Measurements from ENCODE around the gene EIF5. TPM values are rescaled to one million over a fixed set of nuclear protein-coding genes. Genes with fewer than 3 reads are reported as not detected.
A peak's percentile ranks its signal among the peaks of the same experiment; 100 is the strongest.

Gene EIF5
- 542 TPM for polyA plus RNA-seq (2013, experiment 1 of 2)
- polyA plus RNA-seq (2013, experiment 2 of 2), result 540 TPM

GRCh38 chr14:103333754-103334643 is at the start of gene EIF5:
Gene EIF5, plus strand, starts transcription at chr14:103334237. Its CDS starts 1,624 bp downstream, at chr14:103335861.
- H3K4ac ChIP-seq (ENCODE audit: low read depth, low read length), result peak within 1 kb of the TSS; percentile 93
- H3K79me2 ChIP-seq (ENCODE audit: control insufficient read depth, insufficient read depth, low read length), result peaks cover 24% of the 10 kb centered on the region
- H3K4me3 ChIP-seq (ENCODE audit: low read length), result peak within 1 kb of the TSS; percentile 96
- H3K27ac ChIP-seq (ENCODE audit: low read depth, low read length), result peak within 1 kb of the TSS; percentile 98
- peak within 1 kb of the TSS; percentile 100 for H3K56ac ChIP-seq (ENCODE audit: low read length)
- H2BK5ac ChIP-seq (ENCODE audit: low read length), result peak within 1 kb of the TSS; percentile 93
- peak within 1 kb of the TSS; percentile 96 for H3K23ac ChIP-seq (ENCODE audit: low read length)
- H2AK5ac ChIP-seq (ENCODE audit: low read length), result peak within 1 kb of the TSS; percentile 65
- WGBS (ENCODE audit: extremely low coverage, insufficient coverage, low lambda C conversion rate), result no CpG with 5 or more reads among the region's 103 CpGs
- H3K27me3 ChIP-seq (ENCODE audit: insufficient read depth, low read length, poor library complexity), result no peaks in the 10 kb centered on the region
- DNase-seq, result peak; percentile 99
- H4K8ac ChIP-seq (ENCODE audit: low read depth, low read length), result peak within 1 kb of the TSS; percentile 68
- H3K79me1 ChIP-seq (ENCODE audit: low read length), result peaks cover 20% of the 10 kb centered on the region
- no peak within 1 kb of the TSS for H2BK15ac ChIP-seq (replicated peaks; ENCODE audit: low read depth)
- H3K4me1 ChIP-seq (ENCODE audit: control insufficient read depth, low read depth, low read length), result peaks cover 3% of the 10 kb centered on the region
- H3K36me3 ChIP-seq (ENCODE audit: control insufficient read depth, insufficient read depth, low read length), result peaks cover 21% of the 10 kb centered on the region
- peak within 1 kb of the TSS; percentile 55 for H2BK120ac ChIP-seq (ENCODE audit: low read depth, low read length)
- H3K18ac ChIP-seq (ENCODE audit: low read length), result peak within 1 kb of the TSS; percentile 94
- H4K5ac ChIP-seq (ENCODE audit: low read length), result no peak within 1 kb of the TSS
- peak within 1 kb of the TSS; percentile 68 for H3K4me2 ChIP-seq (ENCODE audit: low read length)
- peak within 1 kb of the TSS; percentile 99 for H3K9ac ChIP-seq (ENCODE audit: low read length)

- no peak overlapping the region for H3K4me2 ChIP-seq (ENCODE audit: low read length)
- H3K27me3 ChIP-seq (ENCODE audit: insufficient read depth, low read length, poor library complexity), result no peaks in the 10 kb centered on the region
- H3K27ac ChIP-seq (ENCODE audit: low read depth, low read length), result no peak overlapping the region
- no peak overlapping the region for H3K9ac ChIP-seq (ENCODE audit: low read length)
- H2BK120ac ChIP-seq (ENCODE audit: low read depth, low read length), result no peak overlapping the region
- H3K79me2 ChIP-seq (ENCODE audit: control insufficient read depth, insufficient read depth, low read length), result no peaks in the 10 kb centered on the region
- DNase-seq, result peak; percentile 76
- no peaks in the 10 kb centered on the region for H3K79me1 ChIP-seq (ENCODE audit: low read length)
- H3K4me3 ChIP-seq (ENCODE audit: low read length), result no peak overlapping the region
- H3K4me1 ChIP-seq (ENCODE audit: control insufficient read depth, low read depth, low read length), result peaks cover 3% of the 10 kb centered on the region
- no peak overlapping the region for H3K56ac ChIP-seq (ENCODE audit: low read length)
- no peak overlapping the region for H3K4ac ChIP-seq (ENCODE audit: low read depth, low read length)
- H4K8ac ChIP-seq (ENCODE audit: low read depth, low read length), result no peak overlapping the region
- H3K23ac ChIP-seq (ENCODE audit: low read length), result no peak overlapping the region
- H3K36me3 ChIP-seq (ENCODE audit: control insufficient read depth, insufficient read depth, low read length), result no peaks in the 10 kb centered on the region
- H2BK5ac ChIP-seq (ENCODE audit: low read length), result no peak overlapping the region
- no peak overlapping the region for H2AK5ac ChIP-seq (ENCODE audit: low read length)
- no CpG with 5 or more reads among the region's 9 CpGs for WGBS (ENCODE audit: extremely low coverage, insufficient coverage, low lambda C conversion rate)
- H3K18ac ChIP-seq (ENCODE audit: low read length), result no peak overlapping the region
- no peak overlapping the region for H4K5ac ChIP-seq (ENCODE audit: low read length)
- H2BK15ac ChIP-seq (replicated peaks; ENCODE audit: low read depth), result no peak overlapping the region
Observed at GRCh38 chr14:103284574-103285467, 49.2 kb upstream of the EIF5 start.

- H4K5ac ChIP-seq (ENCODE audit: low read length), result no peak overlapping the region
- WGBS (ENCODE audit: extremely low coverage, insufficient coverage, low lambda C conversion rate), result no CpG with 5 or more reads among the region's 2 CpGs
Observed at GRCh38 chr14:103286460-103286859, 47.6 kb upstream of the EIF5 start.

GRCh38 chr14:103286968-103287850 is 46.8 kb upstream of the EIF5 start:
- Histone ChIP-seq H2BK120ac (ENCODE audit: low read depth, low read length) (no peak overlapping the region), H3K36me3 (ENCODE audit: control insufficient read depth, insufficient read depth, low read length) (no peaks in the 10 kb centered on the region), H2BK15ac (replicated peaks; ENCODE audit: low read depth) (no peak overlapping the region), H3K27me3 (ENCODE audit: insufficient read depth, low read length, poor library complexity) (no peaks in the 10 kb centered on the region), H2AK5ac (ENCODE audit: low read length) (no peak overlapping the region), H2BK5ac (ENCODE audit: low read length) (no peak overlapping the region), H3K79me1 (ENCODE audit: low read length) (no peaks in the 10 kb centered on the region), H3K4me2 (ENCODE audit: low read length) (no peak overlapping the region), H3K27ac (ENCODE audit: low read depth, low read length) (no peak overlapping the region), H3K4me3 (ENCODE audit: low read length) (no peak overlapping the region), H4K8ac (ENCODE audit: low read depth, low read length) (no peak overlapping the region), H3K18ac (ENCODE audit: low read length) (no peak overlapping the region), H3K56ac (ENCODE audit: low read length) (no peak overlapping the region), H3K4ac (ENCODE audit: low read depth, low read length) (no peak overlapping the region), H3K79me2 (ENCODE audit: control insufficient read depth, insufficient read depth, low read length) (no peaks in the 10 kb centered on the region), H3K4me1 (ENCODE audit: control insufficient read depth, low read depth, low read length) (peaks cover 3% of the 10 kb centered on the region), H3K9ac (ENCODE audit: low read length) (no peak overlapping the region), H3K23ac (ENCODE audit: low read length) (no peak overlapping the region), H4K5ac (ENCODE audit: low read length) (no peak overlapping the region)
- no peak for DNase-seq
- no CpG with 5 or more reads among the region's 20 CpGs for WGBS (ENCODE audit: extremely low coverage, insufficient coverage, low lambda C conversion rate)

More at GRCh38 chr14:103286460-103286859, 47.6 kb upstream of the EIF5 start:
- no peak overlapping the region for H3K4ac ChIP-seq (ENCODE audit: low read depth, low read length)
- no peak overlapping the region for H3K27ac ChIP-seq (ENCODE audit: low read depth, low read length)
- no peak overlapping the region for H4K8ac ChIP-seq (ENCODE audit: low read depth, low read length)
- no peak overlapping the region for H2BK15ac ChIP-seq (replicated peaks; ENCODE audit: low read depth)
- no peaks in the 10 kb centered on the region for H3K79me1 ChIP-seq (ENCODE audit: low read length)
- no peak overlapping the region for H3K23ac ChIP-seq (ENCODE audit: low read length)
- H3K4me1 ChIP-seq (ENCODE audit: control insufficient read depth, low read depth, low read length), result peaks cover 3% of the 10 kb centered on the region
- H2BK5ac ChIP-seq (ENCODE audit: low read length), result no peak overlapping the region
- H3K56ac ChIP-seq (ENCODE audit: low read length), result no peak overlapping the region
- H2BK120ac ChIP-seq (ENCODE audit: low read depth, low read length), result no peak overlapping the region
- H3K27me3 ChIP-seq (ENCODE audit: insufficient read depth, low read length, poor library complexity), result no peaks in the 10 kb centered on the region
- H3K9ac ChIP-seq (ENCODE audit: low read length), result no peak overlapping the region
- DNase-seq, result no peak
- H3K36me3 ChIP-seq (ENCODE audit: control insufficient read depth, insufficient read depth, low read length), result no peaks in the 10 kb centered on the region
- H3K18ac ChIP-seq (ENCODE audit: low read length), result no peak overlapping the region
- no peak overlapping the region for H3K4me2 ChIP-seq (ENCODE audit: low read length)
- no peak overlapping the region for H3K4me3 ChIP-seq (ENCODE audit: low read length)
- H3K79me2 ChIP-seq (ENCODE audit: control insufficient read depth, insufficient read depth, low read length), result no peaks in the 10 kb centered on the region
- H2AK5ac ChIP-seq (ENCODE audit: low read length), result no peak overlapping the region

- Histone ChIP-seq H3K56ac (ENCODE audit: low read length) (no peak overlapping the region), H3K4me3 (ENCODE audit: low read length) (no peak overlapping the region), H3K23ac (ENCODE audit: low read length) (no peak overlapping the region), H2BK5ac (ENCODE audit: low read length) (no peak overlapping the region), H3K79me2 (ENCODE audit: control insufficient read depth, insufficient read depth, low read length) (no peaks in the 10 kb centered on the region), H2BK120ac (ENCODE audit: low read depth, low read length) (no peak overlapping the region), H3K79me1 (ENCODE audit: low read length) (no peaks in the 10 kb centered on the region), H4K5ac (ENCODE audit: low read length) (no peak overlapping the region), H3K18ac (ENCODE audit: low read length) (no peak overlapping the region), H4K8ac (ENCODE audit: low read depth, low read length) (no peak overlapping the region), H3K4ac (ENCODE audit: low read depth, low read length) (no peak overlapping the region), H3K27ac (ENCODE audit: low read depth, low read length) (no peak overlapping the region), H2AK5ac (ENCODE audit: low read length) (no peak overlapping the region), H3K4me2 (ENCODE audit: low read length) (no peak overlapping the region), H3K4me1 (ENCODE audit: control insufficient read depth, low read depth, low read length) (peaks cover 3% of the 10 kb centered on the region), H2BK15ac (replicated peaks; ENCODE audit: low read depth) (no peak overlapping the region), H3K27me3 (ENCODE audit: insufficient read depth, low read length, poor library complexity) (no peaks in the 10 kb centered on the region), H3K36me3 (ENCODE audit: control insufficient read depth, insufficient read depth, low read length) (no peaks in the 10 kb centered on the region), H3K9ac (ENCODE audit: low read length) (no peak overlapping the region)
- DNase-seq, result no peak
- WGBS (ENCODE audit: extremely low coverage, insufficient coverage, low lambda C conversion rate), result no CpG with 5 or more reads among the region's 16 CpGs
Observed at GRCh38 chr14:103288076-103288766, 45.8 kb upstream of the EIF5 start.
